GM19395 (cell line): ENCODE data around the gene EDEM2.
"Not testable (repeated sequence)": the region's sequence is repeated elsewhere in the genome, so short reads cannot be mapped to it uniquely, and the experiment has no call there.

Source experiments
- ATAC-seq: cut with Tn5 transposase; IDR thresholded peaks from one replicate; pipeline ENCODE4 v1.9.1; 2021; ENCODE audit warnings: mild to moderate bottlenecking, moderate library complexity; ENCODE audit not compliant: unreplicated experiment

The EDEM2 gene

GRCh38 chr20:35146920-35147574, at the start of gene EDEM2:
EDEM2 (minus strand) TSS chr20:35147336; CDS start chr20:35147258, 78 bp downstream.
- ATAC-seq: peak; percentile 72

- no peak for ATAC-seq
Observed at GRCh38 chr20:35196313-35196712, 49.2 kb upstream of the EDEM2 start.

- ATAC-seq: not testable (repeated sequence)
Observed at GRCh38 chr20:35193031-35193791, 46.1 kb upstream of the EDEM2 start.

- no peak for ATAC-seq
Observed at GRCh38 chr20:35192118-35192872, 45.2 kb upstream of the EDEM2 start.

- no peak for ATAC-seq
Observed at GRCh38 chr20:35191419-35192117, 44.4 kb upstream of the EDEM2 start.

- no peak for ATAC-seq
Observed at GRCh38 chr20:35190556-35190955, 43.4 kb upstream of the EDEM2 start.

GRCh38 chr20:35189223-35189622, 42.1 kb upstream of the EDEM2 start:
- ATAC-seq: not testable (repeated sequence)

- no peak for ATAC-seq
Observed at GRCh38 chr20:35187584-35188190, 40.6 kb upstream of the EDEM2 start.

GRCh38 chr20:35186691-35187289, 39.7 kb upstream of the EDEM2 start:
- ATAC-seq: not testable (repeated sequence)

GRCh38 chr20:35181731-35182130, 34.6 kb upstream of the EDEM2 start:
- no peak for ATAC-seq

GRCh38 chr20:35180266-35180665, 33.1 kb upstream of the EDEM2 start:
- no peak for ATAC-seq

- ATAC-seq: no peak
Observed at GRCh38 chr20:35179292-35180212, 32.4 kb upstream of the EDEM2 start.

- ATAC-seq: no peak
Observed at GRCh38 chr20:35176132-35176531, 29.0 kb upstream of the EDEM2 start.

- ATAC-seq: no peak
Observed at GRCh38 chr20:35174458-35175216, 27.5 kb upstream of the EDEM2 start.

GRCh38 chr20:35173576-35174192, 26.5 kb upstream of the EDEM2 start:
- ATAC-seq: no peak

GRCh38 chr20:35172434-35172806, 25.3 kb upstream of the EDEM2 start:
- ATAC-seq: no peak

- ATAC-seq: no peak
Observed at GRCh38 chr20:35171753-35172433, 24.8 kb upstream of the EDEM2 start, which contains the start of gene PROCR. PROCR (plus strand) TSS chr20:35172072; CDS start chr20:35172155, 83 bp downstream.

- ATAC-seq: no peak
Observed at GRCh38 chr20:35171438-35171752, 24.3 kb upstream of the EDEM2 start.
